Left lung (tissue), 10 donors: ENCODE results near the gene TMEM219. TPM values are rescaled to one million over a fixed set of nuclear protein-coding genes. Genes with fewer than 3 reads are reported as not detected.

Experiments used
- ATAC-seq: fragments of 200-7000 bp; cut with Tn5 transposase; one replicate; pipeline ENCODE4 v1.9.1; 2020; ENCODE audit warnings: moderate library complexity
- DNase-seq, 4 donors: peaks; one replicate each; pipeline ENCODE4 v3.0.0-alpha.2; 2013 to 2020
- H3K27ac ChIP-seq, 2 donors: fragments of 200-600 bp; sonication (generic) in 1 of 2; one replicate each; pipeline versions ENCODE4 v1.5.0 to v1.8.0; 2020 to 2021
- H3K27me3 ChIP-seq, 2 donors: fragments of 200-600 bp; sonication (generic) in 1 of 2; one replicate each; pipeline versions ENCODE4 v1.5.0 to v1.8.0; 2020 to 2021
- H3K36me3 ChIP-seq, 2 donors: fragments of 200-600 bp; sonication (generic) in 1 of 2; one replicate each; pipeline versions ENCODE4 v1.5.0 to v1.8.0; 2020 to 2021
- H3K4me1 ChIP-seq, 2 donors: fragments of 200-600 bp; one replicate each; pipeline ENCODE4 v1.8.0; 2021
- H3K4me3 ChIP-seq, 2 donors: fragments of 200-600 bp; sonication (generic) in 1 of 2; one replicate each; pipeline versions ENCODE4 v1.5.0 to v1.8.0; 2020 to 2021; ENCODE audit warnings: mild to moderate bottlenecking in 1 of 2
- H3K9me3 ChIP-seq, 2 donors: fragments of 200-600 bp; sonication (generic) in 1 of 2; one replicate each; pipeline versions ENCODE4 v1.5.0 to v1.8.0; 2020 to 2021
- CTCF ChIP-seq, 2 donors: fragments of 200-600 bp; sonication (generic) in 1 of 2; IDR thresholded peaks; one replicate each; pipeline versions ENCODE4 v1.5.0 to v1.8.0; 2021; ENCODE audit warnings: antibody characterized with exemption in 2 of 2
- intact Hi-C, 2 donors: fragments of 100-400 bp; cut with DNase I; formaldehyde crosslinking; loops; one replicate each; pipeline versions ENCODE4 v1.11.2 to v1.14.2; 2022
- polyA plus RNA-seq, 6 donors: library from polyadenylated mRNA; unstranded; fragments of 120-200 nt; gene quantifications; one replicate each; pipeline ENCODE4 v1.2.1, GENCODE V29; 2013; ENCODE audit not compliant: insufficient read length in 6 of 6
- total RNA-seq, 2 donors: library from RNA; stranded (reverse); fragmentation: NEBNext Ultra II Directional; extraction: Animal tissue kit (Norgen Biotek cat#: 25700); gene quantifications; one replicate each; pipeline ENCODE4 v1.2.1, GENCODE V29; 2021
- donor health status: DM: no; HTN: yes; CAD: no.
- donor health status: DM: no; HTN: no; CAD: no.

Gene TMEM219
- total and polyA plus RNA-seq, 8 donors = 103 to 154 (median 118) TPM

DNA sequence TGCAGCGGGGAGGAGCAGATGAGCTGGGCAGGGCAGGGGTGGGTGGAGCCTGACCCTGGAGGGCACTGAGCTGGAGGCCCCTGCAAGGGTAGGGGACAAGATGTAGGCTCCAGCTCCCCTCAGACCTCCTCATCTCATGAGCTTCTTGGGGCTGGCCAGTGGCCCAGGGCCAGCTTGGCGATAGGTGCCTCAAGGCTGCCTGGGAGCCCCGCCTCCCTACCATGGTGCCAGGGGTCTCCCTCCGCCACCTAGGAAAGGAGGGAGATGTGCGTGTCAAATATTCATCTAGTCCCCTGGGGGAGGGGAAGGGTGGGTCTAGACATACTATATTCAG is 29.7 kb downstream of the TMEM219 start:
- intact Hi-C loops = no loop called here
- Histone ChIP-seq H3K27me3 (no peaks in the 10 kb centered on the region), H3K9me3 (no peaks in the 10 kb centered on the region), H3K36me3 (peaks cover 0 to 75% of the 10 kb centered on the region in 2 donors), H3K4me3 (no peak overlapping the region), H3K27ac (peak overlapping the region in 1 of 2 donors; percentile 23), H3K4me1 (peaks cover 17 to 49% of the 10 kb centered on the region in 2 donors)
- no peak for TF ChIP-seq CTCF (IDR thresholded peaks at IDR 0.05)
- ATAC-seq (no peak), DNase-seq (no peak)

GRCh38 chr16:29992344-29992967 is 30.6 kb downstream of the TMEM219 start:
- H3K9me3 ChIP-seq = no peaks in the 10 kb centered on the region
- DNase-seq (peak in 1 of 4 donors; percentile 75), ATAC-seq (peak; percentile 7)
- H3K27me3 ChIP-seq = no peaks in the 10 kb centered on the region
- peaks cover 22 to 53% of the 10 kb centered on the region in 2 donors for H3K4me1 ChIP-seq
- intact Hi-C loops = no loop called here
- peak overlapping the region in 1 of 2 donors; percentile 39 for H3K27ac ChIP-seq
- no peak overlapping the region for H3K4me3 ChIP-seq
- no peak for TF ChIP-seq CTCF (IDR thresholded peaks at IDR 0.05)
- peaks cover 0 to 66% of the 10 kb centered on the region in 2 donors for H3K36me3 ChIP-seq

DNA sequence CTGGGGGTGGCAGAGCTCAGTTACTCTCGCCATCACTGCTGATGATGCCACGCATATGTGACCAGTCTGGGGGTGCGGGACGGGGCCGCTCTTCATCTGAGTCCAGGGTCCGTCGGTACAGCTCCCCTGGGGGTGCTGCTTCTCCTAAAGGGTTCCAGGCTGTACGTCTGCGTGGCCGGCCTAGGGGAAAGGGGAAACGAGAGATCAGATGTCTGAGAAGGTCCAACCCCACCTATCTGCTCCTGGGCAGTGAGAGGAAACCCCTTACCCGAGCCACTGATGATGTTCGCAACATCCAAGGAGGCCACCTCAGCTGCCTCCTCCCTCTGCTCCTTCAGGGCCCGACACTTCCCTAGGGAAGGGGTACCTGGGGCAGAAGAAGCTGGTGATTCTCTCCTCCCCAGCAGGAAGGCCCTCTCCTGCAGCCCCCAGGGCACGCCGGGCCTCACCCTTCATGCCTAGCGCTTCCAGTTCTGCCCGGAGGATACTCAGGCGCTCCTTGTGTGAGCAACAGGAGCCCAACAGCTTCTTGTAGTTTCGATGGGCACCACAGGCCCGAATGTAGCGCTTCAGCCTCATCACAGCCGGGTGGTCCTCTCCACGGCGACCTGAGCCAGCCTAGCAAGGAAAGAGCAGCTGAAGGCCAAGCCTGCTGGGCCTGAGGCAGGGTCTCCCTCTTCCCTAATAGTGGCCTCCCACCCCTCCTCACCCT is 31.5 kb downstream of the TMEM219 start:
- H3K9me3 ChIP-seq = no peaks in the 10 kb centered on the region
- no peak for TF ChIP-seq CTCF (IDR thresholded peaks at IDR 0.05)
- ATAC-seq = no peak

DNA sequence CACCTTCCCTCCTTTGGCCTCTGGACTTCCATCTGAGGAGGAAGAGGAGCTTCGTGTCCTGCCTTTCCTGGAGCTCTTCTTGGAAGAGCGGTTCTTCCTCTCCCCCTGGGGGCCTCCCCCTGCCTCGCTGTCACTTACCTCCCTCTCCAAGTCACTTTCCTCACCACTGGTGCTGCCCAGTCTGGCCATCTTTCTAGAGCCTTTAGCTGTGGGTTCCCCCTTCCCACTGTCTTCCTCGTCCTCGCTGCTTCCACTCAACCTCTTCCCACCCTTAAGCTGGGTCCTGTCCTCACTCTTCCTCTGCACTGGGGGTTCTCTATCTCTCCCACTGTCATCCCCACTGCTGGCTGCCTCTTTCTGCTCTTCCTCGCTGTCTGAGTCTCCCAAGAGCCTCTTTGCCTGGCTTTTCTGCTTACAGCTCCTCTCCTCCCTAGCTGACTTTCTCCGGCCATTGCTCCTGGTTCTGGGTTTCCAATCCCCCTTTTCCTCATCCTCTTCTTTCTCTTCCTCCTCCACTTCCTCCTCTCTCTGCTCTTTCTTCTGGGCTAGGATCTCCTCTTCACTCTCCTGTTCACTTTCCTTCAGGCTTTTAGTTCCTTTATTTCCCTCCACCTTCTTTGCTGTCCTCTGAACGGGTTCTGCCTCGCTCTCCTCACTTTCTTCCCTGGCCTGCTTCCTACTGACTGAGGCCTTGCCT is 32.2 kb downstream of the TMEM219 start:
- intact Hi-C loops = no loop called here
- TF ChIP-seq CTCF (IDR thresholded peaks at IDR 0.05) = no peak
- H3K9me3 ChIP-seq = no peaks in the 10 kb centered on the region
- peak overlapping the region in 1 of 2 donors; percentile 99 for H3K4me3 ChIP-seq
- no peak for DNase-seq
- peaks cover 0 to 55% of the 10 kb centered on the region in 2 donors for H3K36me3 ChIP-seq
- peaks cover 22 to 40% of the 10 kb centered on the region in 2 donors for H3K4me1 ChIP-seq
- ATAC-seq = no peak
- H3K27ac ChIP-seq = peak overlapping the region; percentile 93 to 96
- no peaks in the 10 kb centered on the region for H3K27me3 ChIP-seq

More for the DNA sequence above, 31.5 kb downstream of the TMEM219 start:
- DNase-seq = peak in 1 of 4 donors; percentile 49
- intact Hi-C loops = no loop called here
- peaks cover 0 to 61% of the 10 kb centered on the region in 2 donors for H3K36me3 ChIP-seq
- H3K27ac ChIP-seq = no peak overlapping the region
- peaks cover 22 to 44% of the 10 kb centered on the region in 2 donors for H3K4me1 ChIP-seq
- H3K4me3 ChIP-seq = no peak overlapping the region
- no peaks in the 10 kb centered on the region for H3K27me3 ChIP-seq
